K562 (cell line): ENCODE data around the gene ASCC3.

Source experiments
- CHCHD3 ChIP-seq: fragments of 250-450 bp; sonication (Bioruptor Pico); IDR thresholded peaks from 2 replicates; pipeline ENCODE4 v2.1.2; 2022; ENCODE audit warnings: mild to moderate bottlenecking
- GATAD2A ChIP-seq: fragments of 450-650 bp; IDR thresholded peaks from 2 replicates; pipeline ENCODE4 v1.6.1; 2017
- HDAC1 ChIP-seq, 2 experiments: fragments of 450-650 bp; IDR thresholded peaks; 2 replicates each; pipeline ENCODE4 v1.6.1; 2016 to 2017; ENCODE audit warnings: inconsistent platforms in 1 of 2, mild to moderate bottlenecking in 1 of 2, moderate library complexity in 1 of 2
- MAFK ChIP-seq: IDR thresholded peaks from 2 replicates; pipeline ENCODE4 v1.6.1; 2011; ENCODE audit warnings: low read length, improper control_type of control experiment
- SP2 ChIP-seq: IDR thresholded peaks from 2 replicates; pipeline ENCODE4 v1.6.1; 2011; ENCODE audit warnings: mild to moderate bottlenecking, low read depth, low read length, moderate library complexity; ENCODE audit not compliant: poor library complexity, severe bottlenecking; ENCODE audit errors: extremely low read depth
- TF ChIP-seq, protein P1 (sequence below), 3 experiments: IDR thresholded peaks in 2 of 3; conservative IDR thresholded peaks in 1 of 3; 2 replicates each; pipeline ENCODE4 v1.5.1; 2011 to 2012; ENCODE audit warnings: low read length in 3 of 3, mild to moderate bottlenecking in 3 of 3, control low read depth in 2 of 3, improper control_type of control experiment in 1 of 3, inconsistent platforms in 1 of 3, low read depth in 1 of 3, mixed read lengths in 1 of 3, moderate library complexity in 1 of 3; ENCODE audit not compliant: insufficient read depth in 2 of 3

GRCh38 chr6:100503043-100503705, 378.0 kb downstream of the ASCC3 start:
- TF ChIP-seq SP2 (no peak), MAFK (no peak), GATAD2A (no peak), CHCHD3 (CRISPR knock-in tag) (no peak), HDAC1 (IDR thresholded peaks at IDR 0.05) (no peak)
- TF ChIP-seq, protein P1, sequence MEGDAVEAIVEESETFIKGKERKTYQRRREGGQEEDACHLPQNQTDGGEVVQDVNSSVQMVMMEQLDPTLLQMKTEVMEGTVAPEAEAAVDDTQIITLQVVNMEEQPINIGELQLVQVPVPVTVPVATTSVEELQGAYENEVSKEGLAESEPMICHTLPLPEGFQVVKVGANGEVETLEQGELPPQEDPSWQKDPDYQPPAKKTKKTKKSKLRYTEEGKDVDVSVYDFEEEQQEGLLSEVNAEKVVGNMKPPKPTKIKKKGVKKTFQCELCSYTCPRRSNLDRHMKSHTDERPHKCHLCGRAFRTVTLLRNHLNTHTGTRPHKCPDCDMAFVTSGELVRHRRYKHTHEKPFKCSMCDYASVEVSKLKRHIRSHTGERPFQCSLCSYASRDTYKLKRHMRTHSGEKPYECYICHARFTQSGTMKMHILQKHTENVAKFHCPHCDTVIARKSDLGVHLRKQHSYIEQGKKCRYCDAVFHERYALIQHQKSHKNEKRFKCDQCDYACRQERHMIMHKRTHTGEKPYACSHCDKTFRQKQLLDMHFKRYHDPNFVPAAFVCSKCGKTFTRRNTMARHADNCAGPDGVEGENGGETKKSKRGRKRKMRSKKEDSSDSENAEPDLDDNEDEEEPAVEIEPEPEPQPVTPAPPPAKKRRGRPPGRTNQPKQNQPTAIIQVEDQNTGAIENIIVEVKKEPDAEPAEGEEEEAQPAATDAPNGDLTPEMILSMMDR (IDR thresholded peaks at IDR 0.05 in 2 of 3, conservative IDR thresholded peaks at IDR 0.05 in 1 of 3; ENCODE audit: insufficient read depth in 2 of 3, low read depth in 1 of 3, low read length in 3 of 3) = no peak
